Bronchial epithelial cell (primary cell): ENCODE results near the gene MRS2. TPM values are rescaled to one million over a fixed set of nuclear protein-coding genes. Genes with fewer than 3 reads are reported as not detected.
"Not testable (repeated sequence)": the region's sequence is repeated elsewhere in the genome, so short reads cannot be mapped to it uniquely, and the experiment has no call there.

ENCODE experiments used
- DNase-seq: peaks from one replicate; pipeline ENCODE4 v3.0.0-alpha.2; 2010; ENCODE audit warnings: low read depth
- FAIRE-seq: peaks from 2 replicates; lab custom pipeline; 2011; peaks lifted over from hg19 to GRCh38; lab: Jason Lieb, UNC
- H3K27me3 ChIP-seq: 2 replicates; pipeline ENCODE4 v1.5.1; 2011; ENCODE audit warnings: low read length; ENCODE audit not compliant: control insufficient read depth, insufficient read depth
- H3K36me3 ChIP-seq: 2 replicates; pipeline ENCODE4 v1.5.1; 2011; ENCODE audit warnings: low read length; ENCODE audit not compliant: control insufficient read depth, insufficient read depth
- H3K4me3 ChIP-seq: 2 replicates; pipeline ENCODE4 v1.5.1; 2011; ENCODE audit warnings: mild to moderate bottlenecking, low read depth, low read length, control low read depth
- total RNA-seq: library from RNA; depleted of rRNA; stranded (reverse); fragments of >200 nt; gene quantifications from 2 replicates; pipeline ENCODE4 v1.2.1, GENCODE V29; 2014
- TF ChIP-seq, protein P1 (sequence below): IDR thresholded peaks from 2 replicates; pipeline ENCODE4 v1.5.1; 2011; ENCODE audit warnings: mild to moderate bottlenecking, moderate library complexity, low read length, control low read depth, inconsistent platforms; ENCODE audit not compliant: insufficient read depth, severe bottlenecking

MRS2 gene
- total RNA-seq, 1 donor from 2014 or later = 24.0 TPM

DNA sequence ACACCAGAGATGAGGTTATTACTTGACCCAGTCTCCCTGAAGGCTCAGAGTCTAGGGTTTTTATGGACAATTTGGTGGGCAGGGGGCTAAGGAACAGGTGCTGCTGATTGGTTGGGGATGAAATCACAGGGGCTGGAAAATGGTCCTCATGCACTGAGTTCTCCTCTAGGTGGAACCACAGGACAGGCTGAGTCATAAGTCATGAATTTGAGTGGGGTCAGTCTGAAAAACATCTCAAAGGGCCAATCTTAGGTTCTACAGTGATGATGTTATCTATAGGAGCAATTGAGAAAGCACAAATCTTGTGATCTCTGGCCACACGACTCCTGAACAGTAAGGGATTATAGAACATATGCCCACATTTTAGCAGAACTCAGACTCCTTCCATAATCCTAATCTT lies 5.9 kb upstream of the MRS2 start:
- no peak for FAIRE-seq

GRCh38 chr6:24397631-24398030 lies 5.1 kb upstream of the MRS2 start:
- DNase-seq (no peak), FAIRE-seq (no peak)
- H3K36me3 ChIP-seq = no peaks in the 10 kb centered on the region
- H3K27me3 ChIP-seq = no peaks in the 10 kb centered on the region
- TF ChIP-seq, protein P1, sequence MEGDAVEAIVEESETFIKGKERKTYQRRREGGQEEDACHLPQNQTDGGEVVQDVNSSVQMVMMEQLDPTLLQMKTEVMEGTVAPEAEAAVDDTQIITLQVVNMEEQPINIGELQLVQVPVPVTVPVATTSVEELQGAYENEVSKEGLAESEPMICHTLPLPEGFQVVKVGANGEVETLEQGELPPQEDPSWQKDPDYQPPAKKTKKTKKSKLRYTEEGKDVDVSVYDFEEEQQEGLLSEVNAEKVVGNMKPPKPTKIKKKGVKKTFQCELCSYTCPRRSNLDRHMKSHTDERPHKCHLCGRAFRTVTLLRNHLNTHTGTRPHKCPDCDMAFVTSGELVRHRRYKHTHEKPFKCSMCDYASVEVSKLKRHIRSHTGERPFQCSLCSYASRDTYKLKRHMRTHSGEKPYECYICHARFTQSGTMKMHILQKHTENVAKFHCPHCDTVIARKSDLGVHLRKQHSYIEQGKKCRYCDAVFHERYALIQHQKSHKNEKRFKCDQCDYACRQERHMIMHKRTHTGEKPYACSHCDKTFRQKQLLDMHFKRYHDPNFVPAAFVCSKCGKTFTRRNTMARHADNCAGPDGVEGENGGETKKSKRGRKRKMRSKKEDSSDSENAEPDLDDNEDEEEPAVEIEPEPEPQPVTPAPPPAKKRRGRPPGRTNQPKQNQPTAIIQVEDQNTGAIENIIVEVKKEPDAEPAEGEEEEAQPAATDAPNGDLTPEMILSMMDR = no peak
- no peak overlapping the region for H3K4me3 ChIP-seq

More for the DNA sequence above, 5.9 kb upstream of the MRS2 start:
- TF ChIP-seq, protein P1 = no peak
- no peaks in the 10 kb centered on the region for H3K27me3 ChIP-seq
- no peak overlapping the region for H3K4me3 ChIP-seq
- no peaks in the 10 kb centered on the region for H3K36me3 ChIP-seq
- no peak for DNase-seq

- not testable (repeated sequence) for H3K27me3 ChIP-seq, H3K36me3 ChIP-seq, DNase-seq, H3K4me3 ChIP-seq, FAIRE-seq
Measured at GRCh38 chr6:24400045-24401039, 2.4 kb upstream of the MRS2 start.

DNA sequence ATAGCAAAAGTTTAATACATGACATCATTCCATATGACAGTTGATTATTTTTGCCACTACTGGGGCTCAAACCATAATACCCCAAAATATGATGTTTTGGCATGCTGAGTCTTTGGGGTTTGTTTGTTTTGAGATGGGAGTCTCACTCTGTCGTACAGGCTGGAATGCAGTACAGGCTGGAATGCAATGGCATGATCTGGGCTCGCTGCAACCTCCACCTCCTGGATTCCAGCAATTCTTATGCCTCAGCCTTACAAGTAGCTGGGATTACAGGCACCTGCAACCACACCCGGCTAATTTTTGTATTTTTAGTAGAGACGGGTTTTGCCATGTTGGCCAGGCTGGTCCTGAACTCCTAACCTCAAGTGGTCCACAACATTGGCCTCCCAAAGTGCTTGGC lies 1.3 kb upstream of the MRS2 start:
- FAIRE-seq = no peak
- H3K36me3 ChIP-seq = peaks cover 2% of the 10 kb centered on the region

DNA sequence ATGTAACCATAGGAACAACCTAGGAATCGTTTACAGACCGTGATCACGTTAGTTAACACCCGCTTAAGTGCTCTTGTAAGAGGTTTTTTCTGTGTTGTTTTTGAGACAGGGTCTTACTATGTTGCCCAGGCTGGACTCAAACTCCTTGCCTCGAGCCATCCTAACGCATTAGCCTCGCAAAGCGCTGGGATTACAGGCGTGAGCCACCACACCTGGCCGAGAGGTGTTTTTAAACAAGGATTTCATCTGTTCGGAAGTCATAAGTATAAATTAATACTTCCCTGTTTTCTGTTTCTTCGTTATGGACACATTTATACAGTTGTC lies 727 bp downstream of the MRS2 start:
- peak; percentile 28 for DNase-seq
- TF ChIP-seq, protein P1 = no peak
- Histone ChIP-seq H3K27me3 (no peaks in the 10 kb centered on the region), H3K36me3 (peaks cover 5% of the 10 kb centered on the region), H3K4me3 (peak overlapping the region; percentile 84)
- no peak for FAIRE-seq

More for the DNA sequence above, 1.3 kb upstream of the MRS2 start:
- TF ChIP-seq, protein P1 = no peak
- Histone ChIP-seq H3K27me3 (no peaks in the 10 kb centered on the region), H3K4me3 (no peak overlapping the region)
- no peak for DNase-seq

- FAIRE-seq (no peak), DNase-seq (no peak)
- no peaks in the 10 kb centered on the region for H3K27me3 ChIP-seq
- TF ChIP-seq, protein P1 = no peak
- no peak overlapping the region for H3K4me3 ChIP-seq
- H3K36me3 ChIP-seq = peaks cover 7% of the 10 kb centered on the region
Measured at GRCh38 chr6:24405262-24405661, 2.5 kb downstream of the MRS2 start.
